GDM1 (cell line): Measurements from ENCODE around the gene KCNH1.

Experiments
- DNase-seq: peaks from one replicate; lab custom pipeline; 2025; lab: John Stamatoyannopoulos, UW

The KCNH1 gene

GRCh38 chr1:210917560-210918169, 216.3 kb downstream of the KCNH1 start:
- DNase-seq, result no peak

GRCh38 chr1:210916548-210916947, 217.4 kb downstream of the KCNH1 start:
- no peak for DNase-seq

GRCh38 chr1:210915890-210916507, 217.9 kb downstream of the KCNH1 start:
- no peak for DNase-seq

- no peak for DNase-seq
These were observed 221.2 kb downstream of the KCNH1 start for GRCh38 chr1:210912752-210913151.

GRCh38 chr1:210910020-210910575, 223.8 kb downstream of the KCNH1 start:
- DNase-seq, result no peak

- no peak for DNase-seq
These were observed 225.2 kb downstream of the KCNH1 start for GRCh38 chr1:210908791-210909190.

- no peak for DNase-seq
These were observed 225.7 kb downstream of the KCNH1 start for GRCh38 chr1:210908257-210908656.

- DNase-seq, result no peak
These were observed 226.6 kb downstream of the KCNH1 start for GRCh38 chr1:210907251-210907805.

- DNase-seq, result no peak
These were observed 227.9 kb downstream of the KCNH1 start for GRCh38 chr1:210905944-210906453.

- no peak for DNase-seq
These were observed 228.5 kb downstream of the KCNH1 start for GRCh38 chr1:210905365-210905904.

GRCh38 chr1:210901981-210902770, 231.8 kb downstream of the KCNH1 start:
- no peak for DNase-seq

GRCh38 chr1:210900820-210901219, 233.1 kb downstream of the KCNH1 start:
- no peak for DNase-seq

GRCh38 chr1:210900079-210900478, 233.9 kb downstream of the KCNH1 start:
- no peak for DNase-seq

GRCh38 chr1:210899676-210900075, 234.3 kb downstream of the KCNH1 start:
- DNase-seq, result no peak

- no peak for DNase-seq
These were observed 235.5 kb downstream of the KCNH1 start for GRCh38 chr1:210898473-210898872.

GRCh38 chr1:210883821-210884220, 250.1 kb downstream of the KCNH1 start:
- no peak for DNase-seq

GRCh38 chr1:210882414-210883221, 251.3 kb downstream of the KCNH1 start:
- DNase-seq, result no peak

- DNase-seq, result no peak
These were observed 255.4 kb downstream of the KCNH1 start for GRCh38 chr1:210878564-210878963.

GRCh38 chr1:210876275-210876674, 257.7 kb downstream of the KCNH1 start:
- DNase-seq, result no peak

GRCh38 chr1:210866532-210866931, 267.4 kb downstream of the KCNH1 start:
- no peak for DNase-seq

- DNase-seq, result no peak
These were observed 276.2 kb downstream of the KCNH1 start for GRCh38 chr1:210857705-210858104.
